HG02763 (cell line): ENCODE results near the gene SLC29A4.
"Not testable (repeated sequence)": the region's sequence is repeated elsewhere in the genome, so short reads cannot be mapped to it uniquely, and the experiment has no call there.

Source experiments
- ATAC-seq: cut with Tn5 transposase; IDR thresholded peaks from one replicate; pipeline ENCODE4 v1.9.1; 2021; ENCODE audit warnings: mild to moderate bottlenecking, moderate library complexity; ENCODE audit not compliant: unreplicated experiment

Gene SLC29A4

GRCh38 chr7:5295039-5296014, 12.6 kb downstream of the SLC29A4 start:
- no peak for ATAC-seq

- ATAC-seq, result no peak
Measured at GRCh38 chr7:5296015-5296610, 13.4 kb downstream of the SLC29A4 start.

GRCh38 chr7:5296611-5297226, 14.0 kb downstream of the SLC29A4 start:
- ATAC-seq, result no peak

GRCh38 chr7:5300366-5300765, 17.6 kb downstream of the SLC29A4 start:
- ATAC-seq, result no peak

- ATAC-seq, result no peak
Measured at GRCh38 chr7:5302577-5302976, 19.8 kb downstream of the SLC29A4 start.

GRCh38 chr7:5303061-5303460, 20.3 kb downstream of the SLC29A4 start:
- ATAC-seq, result no peak

DNA sequence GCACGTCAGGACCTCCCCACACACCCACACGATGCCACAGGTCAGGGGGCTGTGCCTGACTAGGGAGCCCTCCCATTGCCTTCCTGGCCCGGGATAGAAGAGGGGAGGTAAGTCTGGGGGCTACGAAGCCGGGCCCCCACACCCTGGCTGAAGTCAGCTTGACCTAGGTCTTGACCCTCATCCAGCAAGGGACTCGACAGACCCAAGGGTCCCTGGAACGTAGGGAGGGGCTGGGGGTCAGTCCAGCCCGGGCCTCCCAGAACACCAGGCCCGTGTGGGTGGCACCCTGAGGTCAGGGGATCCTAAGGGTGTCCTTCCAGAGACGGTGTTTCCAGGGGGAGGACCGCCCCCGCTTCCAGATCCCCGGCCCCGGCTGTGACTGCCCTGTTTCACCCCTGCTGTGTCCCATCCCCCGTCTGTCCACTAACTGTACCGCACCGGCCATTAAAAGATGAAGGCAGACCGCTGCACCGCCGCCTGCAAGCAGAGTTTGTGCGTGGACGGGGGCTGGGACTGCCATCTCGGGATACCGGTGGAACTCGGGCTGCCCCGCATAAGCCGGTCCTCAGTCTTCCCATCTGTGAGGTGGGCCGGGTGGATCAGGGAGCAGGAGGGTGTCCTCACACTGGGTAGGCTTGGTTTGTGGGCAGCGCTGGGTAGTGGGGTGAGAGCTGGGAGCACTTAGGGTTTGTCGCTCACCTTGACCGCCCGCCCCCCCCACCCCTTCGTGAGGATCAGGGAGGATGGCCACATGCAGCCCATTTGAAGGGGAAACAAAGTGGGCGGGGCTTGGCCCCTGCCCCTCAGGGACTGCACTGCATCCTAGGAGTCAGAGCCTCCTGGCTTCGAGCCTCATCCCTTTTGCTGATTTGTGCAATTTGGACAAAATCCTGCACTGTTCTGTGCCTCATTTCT, 21.1 kb downstream of the SLC29A4 start:
- no peak for ATAC-seq

GRCh38 chr7:5305050-5305449, 22.3 kb downstream of the SLC29A4 start:
- not testable (repeated sequence) for ATAC-seq

GRCh38 chr7:5307221-5308142, 24.7 kb downstream of the SLC29A4 start:
- not testable (repeated sequence) for ATAC-seq

DNA sequence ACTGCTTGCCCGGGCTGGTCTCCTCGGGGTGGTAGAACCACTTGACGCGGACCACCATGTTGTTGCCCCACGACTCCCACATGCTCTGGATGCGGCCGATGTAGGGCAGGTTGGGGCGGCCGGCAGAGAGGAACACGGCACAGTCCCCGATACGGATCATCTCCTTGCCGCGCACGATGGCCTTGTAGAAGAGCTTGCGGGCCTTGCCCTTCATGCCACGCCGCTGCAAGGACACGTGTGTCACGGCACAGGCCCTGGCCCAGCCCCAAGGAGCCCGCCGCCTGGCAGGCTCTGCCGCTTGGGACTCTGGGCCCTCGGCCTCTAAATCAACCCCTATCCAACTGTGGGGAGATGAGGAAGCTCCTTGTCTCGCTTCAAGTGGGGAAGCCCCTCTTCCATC, 26.4 kb downstream of the SLC29A4 start:
- ATAC-seq, result no peak

GRCh38 chr7:5310822-5311405, 28.2 kb downstream of the SLC29A4 start:
- no peak for ATAC-seq

DNA sequence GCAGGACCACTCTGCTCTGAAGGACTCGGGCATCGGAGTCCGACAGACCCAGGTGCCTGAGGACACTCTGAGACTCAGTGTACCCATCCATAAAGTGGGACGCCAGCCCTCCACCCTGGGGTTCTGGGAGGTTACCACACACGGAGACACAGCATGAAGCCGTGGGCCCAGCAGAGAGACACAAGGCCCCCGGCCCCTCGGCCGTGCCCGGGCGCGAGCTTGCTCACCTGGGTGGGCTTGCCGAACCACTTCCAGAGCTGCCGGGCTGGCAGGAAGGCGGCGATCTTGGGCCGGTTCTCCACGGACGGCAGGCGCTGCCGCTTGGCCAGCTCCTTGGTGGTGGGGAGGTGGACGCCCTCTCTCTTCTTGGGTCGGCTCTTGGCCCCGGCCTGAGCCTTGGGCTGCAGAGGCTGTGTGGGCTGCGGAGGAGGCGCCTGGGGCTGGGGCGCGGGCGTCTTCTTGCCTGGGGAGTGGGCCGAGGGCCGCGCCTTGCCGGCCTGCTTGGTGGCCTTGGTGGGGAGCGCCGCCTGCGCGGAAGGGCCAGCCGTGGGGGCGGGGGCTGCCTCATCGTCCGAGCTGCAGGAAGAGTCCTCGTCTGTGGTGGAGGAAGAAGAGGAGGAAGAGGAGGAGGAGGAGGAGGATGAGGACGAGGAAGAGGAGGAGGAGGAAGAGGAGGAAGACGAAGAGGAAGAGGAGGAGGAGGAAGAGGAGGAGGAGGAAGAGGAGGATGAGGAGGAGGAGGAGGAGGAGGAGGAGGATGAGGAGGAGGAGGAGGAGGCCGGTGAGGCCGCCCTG, 29.7 kb downstream of the SLC29A4 start:
- ATAC-seq, result not testable (repeated sequence)

- not testable (repeated sequence) for ATAC-seq
Measured at GRCh38 chr7:5313076-5313885, 30.5 kb downstream of the SLC29A4 start.

GRCh38 chr7:5314864-5315263, 32.1 kb downstream of the SLC29A4 start:
- ATAC-seq, result no peak

DNA sequence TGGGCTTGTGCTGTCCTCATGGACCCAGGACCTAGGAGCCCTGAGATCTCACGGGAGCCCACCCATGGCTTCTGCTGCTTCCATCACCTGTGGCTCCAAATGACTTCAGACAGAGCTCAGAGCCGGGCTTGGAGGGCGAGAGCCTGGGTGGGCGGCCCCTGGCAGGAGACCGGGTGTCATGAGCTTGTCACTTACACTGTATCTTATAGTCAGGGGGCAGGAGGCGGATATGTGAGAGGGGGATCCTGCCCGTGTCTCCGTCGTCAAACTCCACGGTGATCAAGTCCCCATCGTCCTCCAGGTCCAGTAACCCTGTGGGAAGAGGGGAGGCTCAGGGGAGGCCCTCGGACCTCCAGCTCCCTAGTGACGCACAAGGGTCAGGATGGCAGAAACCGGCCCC, 33.0 kb downstream of the SLC29A4 start:
- no peak for ATAC-seq

DNA sequence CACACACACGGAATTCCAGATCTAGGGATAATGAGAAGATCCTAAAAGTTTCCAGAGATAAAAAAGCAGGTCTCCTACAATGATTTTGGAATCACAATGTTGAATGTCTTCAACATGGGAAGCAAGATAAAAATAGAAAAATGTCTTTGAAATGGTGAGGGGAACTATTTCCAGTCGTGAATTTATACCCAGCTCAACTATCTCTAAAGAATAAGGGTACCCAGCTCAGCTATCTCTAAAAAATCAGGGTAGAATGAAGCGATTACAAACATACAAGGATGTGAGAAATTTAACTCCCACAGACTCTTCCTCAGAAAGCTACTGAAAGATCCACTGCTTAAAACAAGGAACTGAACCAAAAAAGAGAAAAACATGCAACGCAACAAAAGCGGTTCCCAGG, 35.9 kb downstream of the SLC29A4 start:
- ATAC-seq, result not testable (repeated sequence)

- ATAC-seq, result no peak
Measured at GRCh38 chr7:5320391-5320790, 37.6 kb downstream of the SLC29A4 start.
